Measurements from ENCODE around the gene COL19A1.
"Not testable (repeated sequence)": the region's sequence is repeated elsewhere in the genome, so short reads cannot be mapped to it uniquely, and the experiment has no call there.

The COL19A1 gene

DNA sequence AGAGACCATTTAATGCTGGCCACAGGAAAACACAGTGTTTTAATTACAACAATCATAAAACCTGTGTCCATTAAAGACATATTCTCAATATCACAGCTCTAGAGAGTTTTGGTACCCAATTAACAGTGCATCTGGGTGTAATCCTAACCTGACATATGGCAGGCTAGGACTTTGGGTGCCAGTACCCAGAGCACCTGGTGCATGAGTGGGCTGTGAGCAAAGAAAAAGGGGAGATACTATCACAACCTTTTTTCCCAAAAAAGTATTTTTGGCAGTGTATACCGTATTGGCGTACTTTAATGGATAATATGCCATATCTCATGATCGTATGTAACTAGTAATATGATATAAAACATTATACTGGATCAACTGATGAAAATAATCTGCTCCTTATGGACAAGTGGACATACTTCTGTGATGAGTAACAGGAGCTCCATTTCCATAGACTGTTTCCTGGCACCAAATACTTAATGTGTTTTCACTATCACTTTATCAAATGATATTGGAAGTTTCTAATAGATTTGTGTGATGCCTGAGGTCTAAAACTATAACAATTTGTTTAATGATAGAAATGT, 91.7 kb downstream of the COL19A1 start:
- H3K4me3 ChIP-seq (ENCODE audit: low read depth, low read length), result no peak overlapping the region

DNA sequence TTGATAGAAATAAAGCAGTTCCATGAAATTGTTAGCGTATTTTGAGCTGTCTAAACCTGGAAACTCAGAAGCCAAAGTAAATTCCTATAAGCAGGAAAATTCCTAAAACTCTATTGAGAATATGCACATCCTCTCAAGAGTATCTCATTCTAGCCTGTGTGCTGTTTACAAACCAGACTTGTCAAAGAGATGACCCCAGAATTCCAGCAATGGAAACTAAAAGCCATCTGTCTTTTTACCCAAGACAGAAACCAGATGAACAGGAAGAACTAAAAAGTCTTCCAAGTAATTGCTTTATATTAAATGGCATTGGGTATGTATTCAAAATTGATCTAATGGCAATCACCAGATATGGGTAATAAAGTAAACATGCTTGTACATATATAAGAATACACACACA, 92.6 kb downstream of the COL19A1 start:
- no peak overlapping the region for H3K4me3 ChIP-seq (ENCODE audit: low read depth, low read length)

DNA sequence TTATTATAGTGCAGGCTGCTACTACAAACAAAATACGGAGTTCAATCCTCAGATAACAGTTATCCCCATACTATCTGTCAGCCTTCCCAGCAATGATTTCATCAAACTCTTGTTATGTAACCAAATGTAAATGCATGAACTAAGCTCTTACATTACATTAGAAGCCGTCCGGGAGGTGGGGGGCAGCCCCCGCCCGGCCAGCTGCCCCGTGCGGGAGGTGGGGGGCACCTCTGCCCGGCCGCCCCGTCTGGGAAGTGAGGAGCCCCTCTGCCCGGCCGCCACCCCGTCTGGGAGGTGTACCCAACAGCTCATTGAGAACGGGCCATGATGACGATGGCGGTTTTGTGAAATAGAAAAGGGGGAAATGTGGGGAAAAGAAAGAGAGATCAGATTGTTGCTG, 99.6 kb downstream of the COL19A1 start:
- H3K4me3 ChIP-seq (ENCODE audit: low read depth, low read length), result not testable (repeated sequence)

DNA sequence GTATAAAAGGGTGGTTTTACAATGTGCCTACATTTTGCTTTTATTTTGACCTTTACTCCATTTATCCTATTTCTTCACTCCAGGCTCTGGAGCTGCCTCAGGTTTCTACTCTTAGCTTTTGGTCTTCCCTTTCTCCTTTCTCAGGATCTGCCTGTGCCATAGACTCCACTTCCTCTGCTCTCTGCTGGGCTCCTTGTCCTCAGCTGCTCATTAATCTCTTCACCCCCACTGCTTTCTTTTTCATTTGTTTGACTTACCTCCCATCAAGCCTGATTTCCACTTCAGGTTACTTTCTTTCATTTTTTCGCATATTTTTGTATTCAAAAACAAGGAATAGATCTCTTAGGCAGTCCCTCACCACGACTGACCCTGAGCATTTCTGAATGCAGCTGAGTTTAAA, 106.8 kb downstream of the COL19A1 start:
- H3K4me3 ChIP-seq (ENCODE audit: low read depth, low read length), result no peak overlapping the region

DNA sequence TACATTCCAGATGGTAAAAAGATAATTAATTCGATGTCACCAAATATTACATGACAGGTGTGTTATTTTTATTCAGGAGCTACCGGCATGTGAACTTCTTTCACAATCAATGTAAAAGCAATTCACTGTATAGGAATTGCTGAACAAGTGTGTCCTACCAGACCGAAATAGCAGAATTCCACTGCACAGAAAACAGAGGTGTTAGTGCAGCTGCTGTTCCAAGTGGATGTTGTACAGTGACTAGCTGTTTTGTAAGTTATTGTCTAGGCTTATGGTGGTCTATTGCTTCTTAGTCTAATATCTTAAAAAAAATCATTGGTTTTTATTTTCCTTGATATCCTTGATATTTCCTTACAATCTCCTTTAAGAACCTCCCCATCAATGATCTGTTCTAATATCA, 107.4 kb downstream of the COL19A1 start:
- no peak overlapping the region for H3K4me3 ChIP-seq (ENCODE audit: low read depth, low read length)

DNA sequence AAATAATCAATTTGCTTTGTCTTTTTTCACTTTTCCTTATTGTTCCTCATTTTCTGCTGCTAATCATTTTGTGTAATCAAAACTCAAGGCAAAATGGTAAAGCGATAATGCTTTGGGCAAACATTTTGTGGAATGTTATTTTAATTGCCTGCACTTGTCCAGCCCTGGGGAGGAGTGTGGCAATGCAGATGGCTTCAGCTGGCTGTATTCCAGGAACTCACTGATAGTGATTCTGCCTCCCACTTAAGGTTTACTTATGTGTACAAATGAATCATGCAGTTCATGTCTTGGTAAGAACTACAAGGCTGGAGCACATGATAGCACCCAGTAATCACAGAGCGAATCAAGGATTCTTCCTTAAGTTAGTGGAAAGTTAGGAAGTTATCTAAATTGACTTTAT, 107.8 kb downstream of the COL19A1 start:
- no peak overlapping the region for H3K4me3 ChIP-seq (ENCODE audit: low read depth, low read length)

DNA sequence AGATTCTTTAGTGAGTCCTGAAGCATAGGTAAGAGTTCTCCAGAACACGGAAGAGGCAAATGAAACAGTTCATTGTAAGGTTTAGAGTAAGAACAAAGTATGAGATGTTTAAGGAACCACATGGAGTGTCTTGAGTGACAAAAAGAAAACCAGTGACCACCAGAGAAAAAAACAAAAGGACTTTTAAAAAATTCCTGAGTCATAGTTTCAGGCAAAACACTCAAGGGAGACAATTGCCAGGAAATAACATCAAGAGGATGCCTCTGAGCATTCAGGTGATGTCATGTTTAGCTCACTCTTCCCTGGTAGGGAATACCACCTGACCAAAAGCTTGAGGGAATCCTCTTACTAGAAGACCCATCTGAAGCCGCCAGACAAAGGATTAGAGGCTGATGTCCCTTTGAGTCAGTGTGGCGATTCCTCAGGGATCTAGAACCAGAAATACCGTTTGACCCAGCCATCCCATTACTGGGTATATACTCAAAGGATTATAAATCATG, 110.3 kb downstream of the COL19A1 start:
- no peak overlapping the region for H3K4me3 ChIP-seq (ENCODE audit: low read depth, low read length)

DNA sequence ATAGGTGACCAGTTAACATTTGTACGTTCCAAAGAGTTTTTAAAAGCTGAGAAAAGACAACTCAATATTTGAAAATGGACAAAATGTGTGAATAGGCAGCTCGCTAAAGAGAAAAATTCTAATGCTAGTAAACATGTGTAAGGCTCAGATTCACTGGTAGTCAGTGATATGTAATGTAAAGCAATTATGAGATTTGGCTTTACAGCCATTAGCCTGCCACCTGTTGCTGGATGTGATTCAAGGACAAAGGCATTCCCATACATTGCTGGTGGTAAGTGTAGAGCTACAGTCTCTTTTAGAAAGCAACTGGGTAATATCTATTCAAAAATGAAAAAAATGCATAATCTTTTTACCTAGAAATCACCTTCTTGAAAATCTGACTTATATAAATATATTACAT, 114.3 kb downstream of the COL19A1 start:
- no peak overlapping the region for H3K4me3 ChIP-seq (ENCODE audit: low read depth, low read length)

DNA sequence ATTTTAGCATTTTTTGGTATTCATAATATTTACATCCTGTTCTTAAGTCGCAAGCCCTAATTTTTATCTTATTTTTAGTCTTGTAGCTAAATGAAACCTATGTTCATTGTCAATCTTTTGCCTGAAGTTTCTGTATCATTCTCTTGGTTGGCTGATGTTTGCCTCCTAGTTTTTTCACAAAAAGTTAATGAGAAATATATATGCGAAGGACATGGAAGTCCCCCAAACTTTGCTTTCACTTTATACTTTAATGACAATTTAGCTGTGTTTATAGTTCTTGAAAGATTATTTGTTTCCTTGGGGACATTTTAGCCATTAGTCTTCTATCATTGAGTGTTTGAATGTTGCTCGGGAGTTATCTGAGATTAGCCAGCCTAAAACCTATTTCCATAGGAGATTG, 118.2 kb downstream of the COL19A1 start:
- H3K4me3 ChIP-seq (ENCODE audit: low read depth, low read length), result no peak overlapping the region

DNA sequence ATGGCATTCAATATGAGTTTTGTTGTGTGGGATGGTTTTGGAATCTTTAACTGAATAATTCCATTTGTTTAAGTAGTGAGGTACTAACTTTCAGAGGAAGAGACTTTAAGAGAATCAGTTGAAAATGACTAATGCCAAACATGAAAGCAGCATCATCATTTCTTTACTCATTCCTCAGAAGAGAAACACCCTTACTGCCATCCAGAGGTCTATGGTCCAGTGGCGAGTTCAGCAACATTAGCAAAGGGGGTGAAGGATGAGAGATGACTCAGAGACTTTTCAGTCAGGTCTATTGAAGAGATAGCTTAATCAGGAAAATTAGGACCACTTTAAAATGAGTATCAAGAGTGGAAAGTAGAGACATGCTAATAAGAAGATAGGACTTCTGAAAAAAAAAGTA, 118.8 kb downstream of the COL19A1 start:
- no peak overlapping the region for H3K4me3 ChIP-seq (ENCODE audit: low read depth, low read length)

DNA sequence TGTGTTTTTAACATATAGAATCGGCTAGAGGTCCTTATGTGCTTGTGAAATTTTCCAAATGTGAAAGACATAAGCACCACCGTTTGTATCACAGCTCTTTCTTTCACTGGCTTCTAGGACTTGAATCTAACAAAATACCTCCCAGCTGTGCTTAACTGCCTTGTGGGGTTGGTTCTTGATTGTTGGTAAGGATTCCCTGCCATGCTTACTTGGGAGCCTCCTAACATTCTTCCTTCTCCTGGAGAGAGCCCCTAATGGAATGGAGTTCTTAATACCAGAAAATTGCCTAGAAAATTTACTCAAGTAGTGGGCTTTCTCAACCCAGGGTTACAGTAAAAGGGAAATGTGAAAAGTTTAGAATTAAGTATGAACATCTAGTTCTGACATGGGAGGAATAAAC, 121.2 kb downstream of the COL19A1 start:
- H3K4me3 ChIP-seq (ENCODE audit: low read depth, low read length), result no peak overlapping the region

DNA sequence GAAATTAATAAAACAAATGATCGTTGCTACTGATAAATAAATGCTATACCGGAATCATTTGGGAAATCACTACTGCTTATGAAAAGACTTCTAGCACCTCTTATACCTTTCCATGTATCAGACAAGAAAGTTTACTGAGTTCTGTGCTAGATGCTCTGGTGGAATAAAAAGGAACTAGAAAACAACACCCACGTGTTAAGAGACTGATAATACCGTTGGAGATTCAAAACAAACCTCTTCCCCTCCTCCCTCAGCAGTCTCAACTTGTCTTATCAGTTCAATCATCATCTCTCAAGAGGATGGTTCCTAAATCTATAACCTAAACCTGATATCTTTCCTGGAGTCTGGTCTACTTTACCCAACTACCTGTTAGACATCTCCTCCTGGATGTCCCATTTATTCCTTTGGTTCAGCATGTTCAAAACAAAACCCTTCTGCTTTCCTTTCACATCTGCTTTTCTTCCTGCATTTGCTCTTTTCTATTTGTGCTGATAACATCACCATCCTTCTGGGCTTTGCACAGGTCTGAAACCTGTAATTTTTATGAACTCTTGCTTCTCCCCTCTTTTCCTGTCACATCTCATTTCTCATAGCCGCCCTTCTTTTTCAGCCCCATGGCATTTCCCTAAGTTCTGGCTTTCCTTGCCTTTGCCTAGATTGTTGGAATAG, 122.2 kb downstream of the COL19A1 start:
- no peak overlapping the region for H3K4me3 ChIP-seq (ENCODE audit: low read depth, low read length)

DNA sequence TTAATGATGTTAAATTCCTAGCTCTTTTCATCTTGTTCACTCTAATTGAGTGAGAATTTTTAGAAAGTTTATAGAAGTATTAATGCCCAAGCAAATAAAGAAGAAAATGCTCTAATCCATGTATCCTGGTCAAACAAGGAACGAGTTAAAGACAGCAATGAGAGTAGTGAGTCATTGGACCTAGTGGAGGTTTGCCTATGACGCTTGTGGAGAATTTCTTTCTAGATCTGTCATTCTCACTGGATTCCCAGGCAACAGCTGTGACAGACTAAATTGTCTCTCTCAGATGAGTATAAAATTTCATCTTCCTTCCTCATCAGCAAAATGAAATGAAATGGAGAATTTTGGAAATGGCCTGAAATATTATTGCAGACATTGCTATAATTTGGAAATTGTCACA, 127.9 kb downstream of the COL19A1 start:
- no peak overlapping the region for H3K4me3 ChIP-seq (ENCODE audit: low read depth, low read length)

DNA sequence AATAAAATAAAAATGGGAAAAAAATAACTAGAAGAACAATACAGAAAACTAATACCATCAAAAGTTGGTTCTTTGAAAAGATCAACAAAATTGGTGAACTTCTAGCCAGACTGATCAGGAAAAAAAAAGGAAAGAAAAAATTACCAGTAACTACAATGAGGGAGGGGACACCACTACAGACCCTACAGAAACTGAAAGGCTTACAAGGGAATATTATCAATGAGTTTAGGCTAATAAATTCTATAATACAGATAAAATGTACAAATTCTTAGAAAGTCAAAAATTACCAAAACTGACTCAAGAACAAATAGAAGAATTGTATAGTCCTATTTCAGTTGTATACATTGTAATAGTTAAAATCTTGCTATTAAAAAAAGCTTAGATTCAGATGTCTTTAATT, 141.8 kb downstream of the COL19A1 start:
- no peak overlapping the region for H3K4me3 ChIP-seq (ENCODE audit: low read depth, low read length)

DNA sequence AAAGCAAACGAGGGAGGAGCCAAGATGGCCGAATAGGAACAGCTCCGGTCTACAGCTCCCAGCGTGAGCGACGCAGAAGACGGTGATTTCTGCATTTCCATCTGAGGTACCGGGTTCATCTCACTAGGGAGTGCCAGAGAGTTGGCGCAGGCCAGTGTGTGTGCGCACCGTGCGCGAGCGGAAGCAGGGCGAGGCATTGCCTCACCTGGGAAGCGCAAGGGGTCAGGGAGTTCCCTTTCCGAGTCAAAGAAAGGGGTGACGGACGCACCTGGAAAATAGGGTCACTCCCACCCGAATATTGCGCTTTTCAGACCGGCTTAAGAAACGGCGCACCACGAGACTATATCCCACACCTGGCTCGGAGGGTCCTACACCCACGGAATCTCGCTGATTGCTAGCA, 144.0 kb downstream of the COL19A1 start:
- not testable (repeated sequence) for H3K4me3 ChIP-seq (ENCODE audit: low read depth, low read length)

DNA sequence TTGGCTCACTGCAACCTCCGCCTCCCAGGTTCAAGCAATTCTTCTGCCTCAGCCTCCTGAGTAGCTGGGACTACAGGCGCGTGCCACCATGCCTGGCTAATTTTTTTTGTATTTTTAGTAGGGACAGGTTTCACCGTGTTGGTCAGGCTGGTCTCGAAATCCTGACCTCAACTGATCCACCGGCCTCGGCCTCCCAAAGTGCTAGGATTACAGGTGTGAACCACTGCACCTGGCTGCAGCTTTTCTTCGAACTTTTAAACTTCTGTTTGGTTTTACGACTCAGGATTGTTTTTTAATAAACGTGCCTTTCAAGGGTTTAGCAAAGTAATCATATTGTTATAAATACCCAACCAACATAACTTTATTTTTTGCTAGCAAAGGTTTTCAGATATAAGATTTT, 156.8 kb downstream of the COL19A1 start:
- H3K4me3 ChIP-seq (ENCODE audit: low read depth, low read length), result not testable (repeated sequence)

DNA sequence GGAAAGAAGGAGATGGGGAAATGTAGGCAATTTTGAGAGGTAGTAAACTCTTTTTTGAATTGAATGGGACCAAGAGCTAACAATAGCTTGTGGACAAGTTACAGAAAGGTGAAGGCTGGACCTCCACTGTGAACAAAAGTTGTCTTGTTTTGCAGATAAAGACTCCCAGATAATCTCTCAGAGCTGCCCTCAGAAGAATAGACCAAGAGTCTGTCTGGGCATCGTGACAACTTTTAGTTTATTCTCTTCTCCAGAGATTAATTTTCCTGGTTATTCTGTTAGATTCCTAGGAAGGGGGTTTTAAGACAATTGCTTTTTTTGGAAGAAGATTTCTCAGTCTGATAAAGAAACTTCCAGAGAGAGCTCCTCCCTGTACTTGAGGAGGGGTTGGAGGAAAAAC, 161.9 kb downstream of the COL19A1 start:
- H3K4me3 ChIP-seq (ENCODE audit: low read depth, low read length), result no peak overlapping the region

DNA sequence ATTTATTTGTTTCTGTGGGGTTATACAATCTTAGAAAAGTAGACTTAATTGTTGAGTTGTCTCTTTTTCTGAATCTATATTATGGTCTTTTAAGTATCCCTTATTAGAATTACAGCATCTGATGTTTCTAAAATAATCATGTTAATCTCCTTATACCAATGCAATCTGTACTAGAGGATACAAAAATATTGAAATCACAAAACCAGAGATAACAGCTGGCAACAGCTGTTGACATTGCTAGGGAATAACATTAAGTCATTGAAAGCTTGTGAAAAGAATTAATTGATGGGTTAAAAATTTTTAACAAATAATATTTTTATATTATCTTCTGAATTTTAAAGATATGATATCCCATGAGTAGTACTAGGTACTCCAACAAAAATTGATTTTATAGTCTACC, 162.6 kb downstream of the COL19A1 start:
- no peak overlapping the region for H3K4me3 ChIP-seq (ENCODE audit: low read depth, low read length)

DNA sequence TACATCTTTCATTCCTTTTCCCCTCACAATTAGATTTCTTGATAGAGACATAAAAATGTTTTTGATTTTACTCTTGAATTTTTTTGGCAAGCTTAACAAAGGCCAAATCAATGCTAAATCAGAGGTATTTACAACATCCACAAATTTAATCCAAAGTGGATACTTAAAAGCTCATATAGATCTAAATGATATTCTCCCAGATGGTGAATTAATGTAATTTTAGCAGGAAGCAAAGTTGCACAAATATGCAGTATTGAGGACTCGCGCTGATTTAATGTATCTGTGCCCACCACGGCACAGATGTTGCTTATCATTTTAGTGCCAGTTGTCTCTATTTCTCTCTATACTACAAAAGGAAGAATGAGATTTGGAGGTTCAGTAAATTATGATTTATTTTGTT, 167.4 kb downstream of the COL19A1 start:
- H3K4me3 ChIP-seq (ENCODE audit: low read depth, low read length), result no peak overlapping the region

DNA sequence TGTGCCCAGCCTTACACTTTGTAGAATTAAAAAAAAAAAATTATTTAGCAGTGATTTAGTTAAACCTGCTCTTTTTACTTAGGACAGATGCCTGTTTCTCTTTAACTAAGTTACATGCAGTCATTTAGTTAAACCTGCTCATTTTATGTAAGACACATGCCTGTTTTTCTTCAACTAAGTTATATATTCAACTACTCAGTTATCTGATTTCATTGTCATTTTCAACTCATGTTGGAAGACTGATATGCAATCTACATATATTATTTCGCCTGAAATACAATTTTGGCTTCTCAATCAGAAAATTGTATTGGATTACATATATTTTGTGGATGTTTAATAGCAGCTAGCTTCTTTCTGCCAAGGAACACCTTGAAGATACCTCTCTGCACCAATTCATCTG, 171.1 kb downstream of the COL19A1 start:
- H3K4me3 ChIP-seq (ENCODE audit: low read depth, low read length), result no peak overlapping the region

DNA sequence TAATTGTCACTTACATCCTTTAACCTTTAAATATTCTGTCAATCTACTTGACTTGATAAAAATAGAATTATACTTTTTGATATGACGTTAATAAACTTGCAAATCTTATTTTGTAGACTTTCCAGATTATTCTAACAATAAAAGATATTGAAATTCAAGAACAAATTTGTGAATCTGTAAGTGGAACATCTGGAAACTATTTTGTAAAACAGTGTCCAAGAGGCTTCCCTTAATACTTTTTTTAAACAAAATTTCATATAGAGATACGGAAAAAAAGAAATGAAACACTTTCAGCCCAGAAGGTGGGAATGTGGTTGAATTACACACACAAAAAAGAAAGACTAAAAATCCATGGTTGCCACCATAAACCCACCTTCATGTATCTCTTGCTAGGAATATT, 174.4 kb downstream of the COL19A1 start:
- H3K4me3 ChIP-seq (ENCODE audit: low read depth, low read length), result no peak overlapping the region

DNA sequence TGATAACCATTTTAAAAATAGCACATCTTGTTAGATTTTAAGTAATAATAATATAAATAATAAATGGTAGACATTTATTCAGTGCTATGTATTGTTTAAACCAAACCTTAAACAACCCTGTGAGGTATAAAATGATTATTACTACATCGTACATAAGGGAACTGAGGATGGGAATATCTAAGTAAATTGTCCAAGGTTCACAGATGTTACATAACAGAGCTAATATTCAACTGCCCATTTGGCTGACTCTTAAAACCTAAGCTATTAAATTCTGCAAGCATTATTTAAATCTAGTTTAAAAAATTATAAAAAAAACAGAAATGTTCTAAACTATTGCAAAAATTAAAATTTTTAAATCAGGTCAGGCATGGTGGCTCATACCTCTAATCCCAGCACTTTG, 175.1 kb downstream of the COL19A1 start:
- no peak overlapping the region for H3K4me3 ChIP-seq (ENCODE audit: low read depth, low read length)

DNA sequence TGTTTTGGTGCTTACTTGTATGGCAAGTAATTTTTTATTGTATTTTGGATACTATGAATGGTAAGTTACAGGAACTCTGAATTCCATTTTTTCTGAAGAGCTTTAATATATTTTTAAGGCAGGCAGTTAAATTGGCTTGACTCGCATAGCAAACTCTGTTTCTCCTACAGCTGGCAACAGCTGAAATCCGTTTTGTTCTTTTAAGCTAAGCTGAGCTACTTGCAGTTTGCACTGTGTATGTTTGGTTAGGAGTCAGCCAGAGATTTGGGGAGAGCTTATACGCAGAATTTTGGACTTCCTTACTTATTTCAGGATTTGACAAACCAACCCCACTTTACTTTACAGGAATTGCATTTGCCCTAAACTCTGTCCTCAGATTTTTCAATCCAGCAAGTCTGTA, 179.1 kb downstream of the COL19A1 start:
- no peak overlapping the region for H3K4me3 ChIP-seq (ENCODE audit: low read depth, low read length)
